ENCODE measurements around the gene CDH16.
"Not testable (repeated sequence)": the region's sequence is repeated elsewhere in the genome, so short reads cannot be mapped to it uniquely, and the experiment has no call there.

The CDH16 gene

GRCh38 chr16:66899945-66900710 lies 18.6 kb downstream of the CDH16 start:
- DNase-seq (ENCODE audit: low read depth), result no peak
- TF ChIP-seq CTCF (IDR thresholded peaks at IDR 0.05; ENCODE audit: insufficient read depth, low read depth, low read length, missing control alignments), result no peak
- no peak overlapping the region for H3K4me3 ChIP-seq (ENCODE audit: low read depth, low read length)

- DNase-seq (ENCODE audit: low read depth), result no peak
- no peak overlapping the region for H3K4me3 ChIP-seq (ENCODE audit: low read depth, low read length)
- no peak for TF ChIP-seq CTCF (IDR thresholded peaks at IDR 0.05; ENCODE audit: insufficient read depth, low read depth, low read length, missing control alignments)
These were observed 19.3 kb downstream of the CDH16 start for GRCh38 chr16:66899310-66899944.

GRCh38 chr16:66898933-66899309 lies 19.8 kb downstream of the CDH16 start:
- DNase-seq (ENCODE audit: low read depth), result no peak
- no peak for TF ChIP-seq CTCF (IDR thresholded peaks at IDR 0.05; ENCODE audit: insufficient read depth, low read depth, low read length, missing control alignments)
- H3K4me3 ChIP-seq (ENCODE audit: low read depth, low read length), result no peak overlapping the region

- TF ChIP-seq CTCF (IDR thresholded peaks at IDR 0.05; ENCODE audit: insufficient read depth, low read depth, low read length, missing control alignments), result no peak
- no peak overlapping the region for H3K4me3 ChIP-seq (ENCODE audit: low read depth, low read length)
- DNase-seq (ENCODE audit: low read depth), result no peak
These were observed 20.5 kb downstream of the CDH16 start for GRCh38 chr16:66898207-66898606.

GRCh38 chr16:66896682-66897081 lies 22.0 kb downstream of the CDH16 start:
- not testable (repeated sequence) for DNase-seq (ENCODE audit: low read depth); H3K4me3 ChIP-seq (ENCODE audit: low read depth, low read length)

GRCh38 chr16:66895999-66896398 lies 22.7 kb downstream of the CDH16 start:
- TF ChIP-seq CTCF (IDR thresholded peaks at IDR 0.05; ENCODE audit: insufficient read depth, low read depth, low read length, missing control alignments), result no peak
- DNase-seq (ENCODE audit: low read depth), result no peak
- H3K4me3 ChIP-seq (ENCODE audit: low read depth, low read length), result no peak overlapping the region

- no peak for DNase-seq (ENCODE audit: low read depth)
These were observed 23.1 kb downstream of the CDH16 start for GRCh38 chr16:66895689-66895979.

More at GRCh38 chr16:66895689-66895979, 23.1 kb downstream of the CDH16 start:
- TF ChIP-seq CTCF (IDR thresholded peaks at IDR 0.05; ENCODE audit: insufficient read depth, low read depth, low read length, missing control alignments), result no peak
- H3K4me3 ChIP-seq (ENCODE audit: low read depth, low read length), result no peak overlapping the region

Measured in GM12865 (cell line).